Mammary epithelial cell (primary cell): ENCODE data around the gene NACC1.

Experiments
- EZH2 ChIP-seq: IDR thresholded peaks from 2 replicates; pipeline ENCODE4 v1.6.1; 2012; ENCODE audit warnings: low read length, inconsistent platforms, borderline replicate concordance
- TF ChIP-seq, protein P1 (sequence below), 2 donors: IDR thresholded peaks in 1 of 2; conservative IDR thresholded peaks in 1 of 2; 2 replicates each; pipeline ENCODE4 v1.5.1; 2011 to 2012; ENCODE audit warnings: inconsistent platforms in 2 of 2, low read length in 2 of 2, mild to moderate bottlenecking in 2 of 2, control low read depth in 1 of 2, low read depth in 1 of 2; ENCODE audit not compliant: insufficient read depth in 1 of 2; ENCODE audit errors: extremely low read depth in 1 of 2

DNA sequence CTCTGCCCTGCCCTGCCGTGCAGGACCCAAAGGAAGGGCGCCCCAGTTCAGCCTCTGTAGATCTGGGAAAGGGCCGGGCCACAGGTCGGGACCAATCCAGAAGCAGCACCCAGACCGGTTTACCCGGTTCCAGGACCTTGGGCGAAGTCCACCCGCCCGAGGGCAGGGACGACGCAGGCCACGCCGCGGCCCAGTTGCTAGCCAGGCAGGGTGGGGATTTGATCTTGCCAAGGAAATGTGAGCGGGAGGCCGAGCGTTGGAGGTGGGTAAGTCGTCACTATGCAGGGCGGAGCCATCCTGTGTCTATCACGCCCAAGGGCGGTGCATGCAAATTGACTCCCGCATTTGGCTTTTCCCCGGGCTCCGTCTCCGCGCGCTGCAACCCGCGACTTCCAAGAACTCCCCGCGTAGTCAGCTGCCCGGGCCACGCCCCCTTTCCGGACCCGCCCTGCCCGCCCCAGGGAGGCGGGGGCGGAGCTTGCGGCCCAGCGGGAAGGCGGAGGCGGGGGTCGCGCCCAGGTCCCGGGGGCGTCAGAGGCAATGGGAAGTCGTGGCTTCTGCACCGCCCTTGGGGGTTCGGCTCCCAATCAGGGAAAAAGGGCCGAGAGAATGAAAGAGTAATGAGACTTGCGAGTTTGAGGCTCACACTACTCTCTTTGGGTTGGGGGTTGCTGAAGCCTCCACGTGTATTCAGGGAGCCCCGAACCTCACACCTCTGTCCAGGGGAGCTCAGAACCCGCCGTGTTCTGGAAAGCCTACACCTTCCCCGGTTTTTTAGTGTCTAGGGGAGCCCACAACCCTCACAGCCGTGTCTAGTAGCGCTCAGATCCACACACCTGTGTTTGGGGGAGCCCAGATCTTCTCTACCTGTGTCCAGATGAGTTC is 44.9 kb downstream of the NACC1 start:
- TF ChIP-seq, protein P1, sequence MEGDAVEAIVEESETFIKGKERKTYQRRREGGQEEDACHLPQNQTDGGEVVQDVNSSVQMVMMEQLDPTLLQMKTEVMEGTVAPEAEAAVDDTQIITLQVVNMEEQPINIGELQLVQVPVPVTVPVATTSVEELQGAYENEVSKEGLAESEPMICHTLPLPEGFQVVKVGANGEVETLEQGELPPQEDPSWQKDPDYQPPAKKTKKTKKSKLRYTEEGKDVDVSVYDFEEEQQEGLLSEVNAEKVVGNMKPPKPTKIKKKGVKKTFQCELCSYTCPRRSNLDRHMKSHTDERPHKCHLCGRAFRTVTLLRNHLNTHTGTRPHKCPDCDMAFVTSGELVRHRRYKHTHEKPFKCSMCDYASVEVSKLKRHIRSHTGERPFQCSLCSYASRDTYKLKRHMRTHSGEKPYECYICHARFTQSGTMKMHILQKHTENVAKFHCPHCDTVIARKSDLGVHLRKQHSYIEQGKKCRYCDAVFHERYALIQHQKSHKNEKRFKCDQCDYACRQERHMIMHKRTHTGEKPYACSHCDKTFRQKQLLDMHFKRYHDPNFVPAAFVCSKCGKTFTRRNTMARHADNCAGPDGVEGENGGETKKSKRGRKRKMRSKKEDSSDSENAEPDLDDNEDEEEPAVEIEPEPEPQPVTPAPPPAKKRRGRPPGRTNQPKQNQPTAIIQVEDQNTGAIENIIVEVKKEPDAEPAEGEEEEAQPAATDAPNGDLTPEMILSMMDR (conservative IDR thresholded peaks at IDR 0.05 in 1 of 2, IDR thresholded peaks at IDR 0.05 in 1 of 2; ENCODE audit: extremely low read depth in 1 of 2, insufficient read depth in 1 of 2, low read depth in 1 of 2, low read length in 2 of 2), result no peak
- no peak for TF ChIP-seq EZH2
